A549 (cell line): Measurements from ENCODE around the gene AKR1C8. TPM values are rescaled to one million over a fixed set of nuclear protein-coding genes. Genes with fewer than 3 reads are reported as not detected.

ENCODE experiments used
- ATAC-seq, 2 experiments: fragments of 200-7000 bp in 1 of 2; fragments of >200 bp in 1 of 2; cut with Nextera tagmentation in 1 of 2; cut with Tn5 transposase in 1 of 2; 3 replicates each; pipeline versions ENCODE4 v1.8.0 to v1.9.1; 2018 to 2020; ENCODE audit warnings: mild to moderate bottlenecking in 1 of 2, moderate library complexity in 1 of 2
- CTCF ChIA-PET: fragments of 300-600 bp; sonication (Branson Sonifier 250); formaldehyde crosslinking; extraction: SDS; loops from one replicate; lab custom pipeline; 2021; ENCODE audit warnings: antibody characterized with exemption, inconsistent platforms; lab: Yijun Ruan, JAX
- POLR2A ChIA-PET: fragments of 350-600 bp; formaldehyde crosslinking; extraction: SDS; loops from one replicate; lab custom pipeline; 2021; ENCODE audit warnings: antibody characterized with exemption, inconsistent platforms; lab: Yijun Ruan, JAX
- DNase-seq, 2 experiments: peaks; one replicate each; pipeline versions ENCODE4 v3.0.0 to v3.0.0-alpha.2; 2011 to 2016; ENCODE audit warnings: low read depth in 1 of 2, low spot score in 1 of 2
- FAIRE-seq: peaks from 2 replicates; lab custom pipeline; 2011; peaks lifted over from hg19 to GRCh38; lab: Jason Lieb, UNC
- H3K27ac ChIP-seq, 2 experiments: fragments of >200 bp; sonication (Bioruptor Twin); formaldehyde crosslinking; 3 replicates each; pipeline ENCODE4 v1.5.1; 2016 to 2017
- H3K4me1 ChIP-seq: fragments of >200 bp; sonication (Bioruptor Twin); formaldehyde crosslinking; 3 replicates; pipeline ENCODE4 v1.6.1; 2016
- H3K4me2 ChIP-seq: fragments of >200 bp; sonication (Bioruptor Twin); formaldehyde crosslinking; 3 replicates; pipeline ENCODE4 v1.6.1; 2016
- H3K4me3 ChIP-seq: fragments of >200 bp; sonication (Bioruptor Twin); formaldehyde crosslinking; 3 replicates; pipeline ENCODE4 v1.5.1; 2016
- H3K9me3 ChIP-seq: fragments of >200 bp; sonication (Bioruptor Twin); formaldehyde crosslinking; 3 replicates; pipeline ENCODE4 v1.6.1; 2016
- CTCF ChIP-seq: fragments of >200 bp; sonication (Bioruptor Twin); formaldehyde crosslinking; IDR thresholded peaks from 3 replicates; pipeline ENCODE4 v1.5.1; 2016
- EHF ChIP-seq: fragments of 250-450 bp; sonication (Bioruptor Pico); IDR thresholded peaks from 2 replicates; pipeline ENCODE4 v1.5.0; 2020; ENCODE audit warnings: mild to moderate bottlenecking
- EHMT2 ChIP-seq: fragments of 200-600 bp; sonication (generic); IDR thresholded peaks from 2 replicates; pipeline ENCODE4 v1.6.1; 2016; ENCODE audit warnings: antibody characterized with exemption, low read depth, mild to moderate bottlenecking, moderate library complexity
- FOSB ChIP-seq: fragments of 250-450 bp; sonication (Bioruptor Pico); IDR thresholded peaks from 2 replicates; pipeline ENCODE4 v1.5.0; 2020; ENCODE audit warnings: mild to moderate bottlenecking, moderate library complexity
- GATA3 ChIP-seq: IDR thresholded peaks from 2 replicates; pipeline ENCODE4 v1.6.1; 2012; ENCODE audit warnings: borderline replicate concordance
- HDAC2 ChIP-seq: fragments of 200-600 bp; sonication (generic); IDR thresholded peaks from 2 replicates; pipeline ENCODE4 v1.6.1; 2016
- HOXA7 ChIP-seq: fragments of 250-450 bp; sonication (Bioruptor Pico); IDR thresholded peaks from 2 replicates; pipeline ENCODE4 v1.5.0; 2020; ENCODE audit warnings: mild to moderate bottlenecking, moderate library complexity
- HOXB13 ChIP-seq: fragments of 250-450 bp; sonication (Bioruptor Pico); IDR thresholded peaks from 2 replicates; pipeline ENCODE4 v1.5.0; 2020; ENCODE audit warnings: low read depth, mild to moderate bottlenecking, moderate library complexity
- KDM1A ChIP-seq: fragments of 200-600 bp; sonication (generic); IDR thresholded peaks from 2 replicates; pipeline ENCODE4 v1.6.1; 2016; ENCODE audit warnings: low read depth, mild to moderate bottlenecking
- MAFK ChIP-seq: fragments of 450-650 bp; IDR thresholded peaks from 2 replicates; pipeline ENCODE4 v1.6.1; 2014; ENCODE audit not compliant: partially characterized antibody
- MAZ ChIP-seq: fragments of 150-350 bp; IDR thresholded peaks from 2 replicates; pipeline ENCODE4 v1.6.1; 2014; ENCODE audit warnings: antibody characterized with exemption, low read depth, low read length, borderline replicate concordance
- NR3C1 ChIP-seq: fragments of >200 bp; sonication (Bioruptor Twin); formaldehyde crosslinking; IDR thresholded peaks from 3 replicates; pipeline ENCODE4 v1.6.1; 2017
- POLR2AphosphoS2 ChIP-seq: conservative IDR thresholded peaks from 2 replicates; pipeline ENCODE4 v1.6.1; 2012; ENCODE audit warnings: low read length, improper control_type of control experiment, inconsistent platforms
- RARB ChIP-seq: fragments of 250-450 bp; sonication (Bioruptor Pico); IDR thresholded peaks from 2 replicates; pipeline ENCODE4 v1.8.0; 2021; ENCODE audit warnings: mild to moderate bottlenecking, moderate library complexity
- RCOR1 ChIP-seq: fragments of 150-350 bp; IDR thresholded peaks from 2 replicates; pipeline ENCODE4 v1.6.1; 2014; ENCODE audit warnings: antibody characterized with exemption, low read length, low read depth
- SREBF2 ChIP-seq: fragments of 450-650 bp; IDR thresholded peaks from 2 replicates; pipeline ENCODE4 v1.6.1; 2014; ENCODE audit warnings: mild to moderate bottlenecking, moderate library complexity
- TFCP2L1 ChIP-seq: fragments of 250-450 bp; sonication (Bioruptor Pico); IDR thresholded peaks from 2 replicates; pipeline ENCODE4 v1.5.0; 2021; ENCODE audit warnings: mild to moderate bottlenecking
- TP53 ChIP-seq: fragments of 250-450 bp; sonication (Bioruptor Pico); IDR thresholded peaks from 2 replicates; pipeline ENCODE4 v1.5.0; 2021; ENCODE audit warnings: mild to moderate bottlenecking, moderate library complexity
- USF2 ChIP-seq: fragments of 450-650 bp; IDR thresholded peaks from 2 replicates; pipeline ENCODE4 v1.6.1; 2014; ENCODE audit warnings: antibody characterized with exemption
- ZFP36 ChIP-seq: fragments of 450-650 bp; IDR thresholded peaks from 2 replicates; pipeline ENCODE4 v1.6.1; 2014; ENCODE audit warnings: borderline replicate concordance; ENCODE audit not compliant: partially characterized antibody
- WGBS: methylation state at CpG from one replicate; pipeline ENCODE4 v1.1.6; 2017; ENCODE audit errors: missing lambda C conversion rate; 5-methylcytosine and 5-hydroxymethylcytosine counted together
- polyA plus RNA-seq, 4 experiments: library from polyadenylated mRNA; depleted of rRNA in 3 of 4; stranded (reverse); fragments of >200 nt; fragmentation: RNase III in 1 of 4; extraction: RNeasy Plus Mini Kit Qiagen cat#74134 plus additional on column Dnase treatment in 1 of 4; gene quantifications; 2 replicates in 3 of 4; 3 replicates in 1 of 4; pipeline ENCODE4 v1.2.3, GENCODE V29; 2011 to 2017

Gene AKR1C8
- polyA plus RNA-seq, 2 of the 4 experiments (the other 2 are of a cell fraction), result 0.10 to 0.62 TPM

GRCh38 chr10:5136468-5137087 lies 48.4 kb downstream of the AKR1C8 start:
- no peak overlapping the region for H3K27ac ChIP-seq
- no peak overlapping the region for H3K4me2 ChIP-seq
- ATAC-seq (no peak), DNase-seq (no peak), FAIRE-seq (no peak)
- ChIA-PET POLR2A (no interaction called here), CTCF (no interaction called here)
- H3K4me1 ChIP-seq, result no peaks in the 10 kb centered on the region
- TF ChIP-seq POLR2AphosphoS2 (no peak), EHMT2 (no peak), RCOR1 (no peak), HOXA7 (CRISPR knock-in tag) (no peak), KDM1A (no peak), TP53 (CRISPR knock-in tag) (no peak), GATA3 (no peak), FOSB (CRISPR knock-in tag) (no peak), EHF (CRISPR knock-in tag) (no peak), MAFK (no peak), USF2 (no peak), HDAC2 (no peak), ZFP36 (no peak), NR3C1 (no peak), RARB (no peak), SREBF2 (no peak)
- H3K9me3 ChIP-seq, result peaks cover 42% of the 10 kb centered on the region
- 95% methylated on average over 1 of the region's 1 CpG for WGBS
- no peak overlapping the region for H3K4me3 ChIP-seq

- ATAC-seq, result no peak
Observed at GRCh38 chr10:5135581-5135980, 49.4 kb downstream of the AKR1C8 start.

GRCh38 chr10:5125315-5126044 lies 59.5 kb downstream of the AKR1C8 start:
- WGBS, result 83% methylated on average over 3 of the region's 3 CpGs
- Histone ChIP-seq H3K27ac (no peak overlapping the region), H3K4me1 (no peaks in the 10 kb centered on the region), H3K9me3 (peaks cover 38% of the 10 kb centered on the region; the same call in 2 of the 3 replicates), H3K4me3 (no peak overlapping the region), H3K4me2 (no peak overlapping the region)
- ATAC-seq (no peak), FAIRE-seq (peak; percentile 36), DNase-seq (no peak)
- CTCF ChIA-PET, result no interaction called here
- TF ChIP-seq SREBF2, result no peak
- no peak for TF ChIP-seq FOSB (CRISPR knock-in tag)
- TF ChIP-seq CTCF, result no peak
- no peak for TF ChIP-seq HOXB13 (CRISPR knock-in tag)
- TF ChIP-seq RARB, result no peak
- no peak for TF ChIP-seq MAZ
- POLR2A ChIA-PET, result no interaction called here

More at GRCh38 chr10:5135581-5135980, 49.4 kb downstream of the AKR1C8 start:
- Histone ChIP-seq H3K4me2 (no peak overlapping the region), H3K4me3 (no peak overlapping the region), H3K27ac (no peak overlapping the region), H3K9me3 (peaks cover 42% of the 10 kb centered on the region), H3K4me1 (no peaks in the 10 kb centered on the region)
- 83% methylated on average over 2 of the region's 2 CpGs for WGBS
- FAIRE-seq (peak; percentile 63), DNase-seq (no peak)
- TF ChIP-seq TFCP2L1 (no peak), MAFK (peak; percentile 73)
- CTCF ChIA-PET, result no interaction called here
- POLR2A ChIA-PET, result no interaction called here
